H7 (cell line): ENCODE results near the gene ARPC1A. TPM values are rescaled to one million over a fixed set of nuclear protein-coding genes. Genes with fewer than 3 reads are reported as not detected.
"Not testable (repeated sequence)": the region's sequence is repeated elsewhere in the genome, so short reads cannot be mapped to it uniquely, and the experiment has no call there.

ENCODE experiments used
- DNase-seq: peaks from one replicate; pipeline ENCODE4 v3.0.0; 2012
- H3K27me3 ChIP-seq: 2 replicates; pipeline ENCODE4 v1.6.0; 2011; ENCODE audit warnings: mild to moderate bottlenecking, low read length; ENCODE audit not compliant: control insufficient read depth, insufficient read depth
- H3K36me3 ChIP-seq: replicated peaks from 2 replicates; pipeline ENCODE4 v1.5.1; 2011; ENCODE audit warnings: low read length; ENCODE audit not compliant: control insufficient read depth, insufficient read depth
- H3K4me3 ChIP-seq: 2 replicates; pipeline ENCODE4 v1.5.1; 2011; ENCODE audit warnings: low read depth, mild to moderate bottlenecking, control low read depth, low read length, moderate library complexity; ENCODE audit not compliant: insufficient read depth
- total RNA-seq: library from RNA; depleted of rRNA; stranded (reverse); fragments of >200 nt; shearing (Covaris generic); gene quantifications from 2 replicates; pipeline ENCODE4 v1.2.3, GENCODE V29; 2014

ARPC1A gene
- total RNA-seq, 1 experiment from 2014 or later: 168 TPM

- no peak overlapping the region for H3K4me3 ChIP-seq
- no peak for DNase-seq
- no peaks in the 10 kb centered on the region for H3K27me3 ChIP-seq
- peaks cover 10% of the 10 kb centered on the region for H3K36me3 ChIP-seq
Observed at GRCh38 chr7:99383791-99384370, 58.2 kb downstream of the ARPC1A start.

GRCh38 chr7:99384523-99384922 lies 58.8 kb downstream of the ARPC1A start:
- H3K27me3 ChIP-seq: no peaks in the 10 kb centered on the region
- H3K4me3 ChIP-seq: no peak overlapping the region
- DNase-seq: peak; percentile 35
- peaks cover 12% of the 10 kb centered on the region for H3K36me3 ChIP-seq

DNA sequence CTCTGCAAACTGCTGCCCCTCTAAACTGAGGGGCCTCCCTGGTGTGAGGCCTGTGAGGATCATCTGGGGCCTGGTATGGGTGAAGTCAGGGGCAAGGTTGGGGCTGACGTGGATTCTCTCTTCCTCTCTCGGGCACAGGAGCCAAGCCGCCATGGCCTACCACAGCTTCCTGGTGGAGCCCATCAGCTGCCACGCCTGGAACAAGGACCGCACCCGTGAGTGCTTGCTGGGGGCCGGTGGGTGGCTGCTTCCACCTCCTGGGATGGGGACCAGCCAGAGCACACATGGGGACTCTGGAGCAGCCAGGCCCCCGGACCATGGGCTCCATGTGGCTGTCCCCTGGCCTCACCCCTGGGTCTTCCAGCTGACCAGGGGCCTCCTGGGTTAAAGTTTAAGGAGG lies 59.9 kb downstream of the ARPC1A start:
- H3K4me3 ChIP-seq: no peak overlapping the region
- peaks cover 18% of the 10 kb centered on the region for H3K36me3 ChIP-seq
- peak; percentile 30 for DNase-seq

DNA sequence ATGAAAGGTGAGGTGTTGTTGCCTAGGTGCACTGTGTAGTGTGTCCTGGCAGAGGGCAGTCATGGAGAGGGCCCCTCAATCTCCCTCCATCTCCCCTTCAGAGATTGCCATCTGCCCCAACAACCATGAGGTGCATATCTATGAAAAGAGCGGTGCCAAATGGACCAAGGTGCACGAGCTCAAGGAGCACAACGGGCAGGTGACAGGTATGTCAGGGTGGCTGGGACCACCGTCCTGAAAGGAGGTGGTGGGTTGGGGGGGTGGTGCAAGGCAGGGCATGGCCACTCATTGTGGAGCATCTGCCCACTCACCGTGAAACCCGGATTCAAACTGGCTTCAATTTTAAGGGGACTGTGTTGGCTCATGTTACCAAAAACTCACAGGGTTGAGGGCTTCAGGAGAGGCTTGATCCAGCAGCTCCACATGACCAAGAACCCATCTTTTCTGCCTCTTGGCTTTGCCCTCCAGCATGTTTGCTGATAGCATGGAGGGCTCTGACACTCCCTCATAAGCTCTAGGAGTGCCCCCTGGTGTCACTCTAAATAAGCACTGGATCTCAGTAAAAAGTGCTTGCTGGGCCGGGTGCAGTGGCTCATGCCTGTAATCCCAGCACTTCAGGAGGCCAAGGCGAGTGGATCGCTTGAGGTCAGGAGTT lies 61.0 kb downstream of the ARPC1A start:
- DNase-seq: peak; percentile 72
- Histone ChIP-seq H3K4me3 (no peak overlapping the region), H3K36me3 (peaks cover 21% of the 10 kb centered on the region), H3K27me3 (no peaks in the 10 kb centered on the region)

More for the DNA sequence above, 59.9 kb downstream of the ARPC1A start:
- no peaks in the 10 kb centered on the region for H3K27me3 ChIP-seq

GRCh38 chr7:99387239-99387635 lies 61.5 kb downstream of the ARPC1A start:
- not testable (repeated sequence) for DNase-seq, H3K4me3 ChIP-seq, H3K27me3 ChIP-seq
- H3K36me3 ChIP-seq: peaks cover 21% of the 10 kb centered on the region

- no peaks in the 10 kb centered on the region for H3K27me3 ChIP-seq
- peaks cover 21% of the 10 kb centered on the region for H3K36me3 ChIP-seq
- no peak overlapping the region for H3K4me3 ChIP-seq
- DNase-seq: no peak
Observed at GRCh38 chr7:99387912-99388311, 62.2 kb downstream of the ARPC1A start.

- Histone ChIP-seq H3K4me3 (no peak overlapping the region), H3K36me3 (peaks cover 21% of the 10 kb centered on the region), H3K27me3 (no peaks in the 10 kb centered on the region)
- DNase-seq: peak; percentile 28
Observed at GRCh38 chr7:99389772-99390171, 64.1 kb downstream of the ARPC1A start.

DNA sequence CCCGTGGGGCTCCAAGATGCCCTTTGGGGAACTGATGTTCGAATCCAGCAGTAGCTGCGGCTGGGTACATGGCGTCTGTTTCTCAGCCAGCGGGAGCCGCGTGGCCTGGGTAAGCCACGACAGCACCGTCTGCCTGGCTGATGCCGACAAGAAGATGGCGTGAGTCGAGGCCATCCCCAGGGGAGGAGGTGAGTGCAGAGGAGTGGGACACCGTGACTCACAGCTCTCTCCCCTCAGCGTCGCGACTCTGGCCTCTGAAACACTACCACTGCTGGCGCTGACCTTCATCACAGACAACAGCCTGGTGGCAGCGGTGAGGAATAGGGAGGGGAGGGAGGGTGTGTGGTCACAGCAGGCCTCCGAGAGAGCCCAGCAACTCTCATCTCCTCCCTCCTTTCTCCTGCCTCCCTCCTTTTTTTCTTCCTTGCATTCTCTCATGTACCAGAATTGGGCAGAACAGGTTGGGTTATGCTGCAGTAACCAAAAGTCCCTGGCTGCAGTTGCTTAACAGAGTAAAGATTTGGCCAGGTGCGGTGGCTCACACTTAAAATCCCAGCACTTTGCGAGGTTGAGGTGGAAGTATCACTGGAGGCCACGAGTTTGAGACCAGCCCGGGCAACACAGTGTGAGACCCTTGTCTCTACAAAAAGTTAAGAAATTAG lies 65.4 kb downstream of the ARPC1A start:
- Histone ChIP-seq H3K36me3 (peaks cover 23% of the 10 kb centered on the region), H3K4me3 (no peak overlapping the region), H3K27me3 (no peaks in the 10 kb centered on the region)
- peak; percentile 45 for DNase-seq

GRCh38 chr7:99392046-99392445 lies 66.3 kb downstream of the ARPC1A start:
- Histone ChIP-seq H3K27me3 (no peaks in the 10 kb centered on the region), H3K36me3 (peaks cover 22% of the 10 kb centered on the region), H3K4me3 (peak overlapping the region; percentile 62)
- DNase-seq: no peak

DNA sequence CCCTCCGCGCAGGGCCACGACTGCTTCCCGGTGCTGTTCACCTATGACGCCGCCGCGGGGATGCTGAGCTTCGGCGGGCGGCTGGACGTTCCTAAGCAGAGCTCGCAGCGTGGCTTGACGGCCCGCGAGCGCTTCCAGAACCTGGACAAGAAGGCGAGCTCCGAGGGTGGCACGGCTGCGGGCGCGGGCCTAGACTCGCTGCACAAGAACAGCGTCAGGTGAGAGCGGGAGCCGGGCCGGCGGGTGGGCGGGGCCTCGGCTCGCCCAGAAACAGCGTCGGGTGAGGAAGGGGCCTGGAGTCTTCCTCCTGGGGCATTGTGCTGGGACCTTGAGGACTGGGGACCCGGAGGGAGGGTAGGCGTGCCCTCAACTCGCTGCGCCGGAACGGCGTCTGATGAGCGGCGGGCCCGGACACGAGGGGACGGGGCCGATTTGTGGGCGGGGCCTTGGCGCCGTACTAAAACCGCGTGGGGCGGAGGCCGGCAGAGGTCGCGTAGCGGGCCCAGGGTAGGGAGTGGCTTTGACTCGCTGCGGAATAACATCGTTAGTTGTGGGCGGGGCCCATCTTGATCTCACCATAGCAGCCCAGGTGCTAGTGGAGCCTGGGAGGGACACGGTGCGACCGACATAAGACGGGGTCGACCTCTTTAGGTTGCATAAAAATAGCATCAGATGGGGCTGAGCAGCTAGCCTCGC lies 67.1 kb downstream of the ARPC1A start:
- Histone ChIP-seq H3K36me3 (peaks cover 28% of the 10 kb centered on the region), H3K4me3 (peak overlapping the region; percentile 62), H3K27me3 (no peaks in the 10 kb centered on the region)
- DNase-seq: peak; percentile 98

DNA sequence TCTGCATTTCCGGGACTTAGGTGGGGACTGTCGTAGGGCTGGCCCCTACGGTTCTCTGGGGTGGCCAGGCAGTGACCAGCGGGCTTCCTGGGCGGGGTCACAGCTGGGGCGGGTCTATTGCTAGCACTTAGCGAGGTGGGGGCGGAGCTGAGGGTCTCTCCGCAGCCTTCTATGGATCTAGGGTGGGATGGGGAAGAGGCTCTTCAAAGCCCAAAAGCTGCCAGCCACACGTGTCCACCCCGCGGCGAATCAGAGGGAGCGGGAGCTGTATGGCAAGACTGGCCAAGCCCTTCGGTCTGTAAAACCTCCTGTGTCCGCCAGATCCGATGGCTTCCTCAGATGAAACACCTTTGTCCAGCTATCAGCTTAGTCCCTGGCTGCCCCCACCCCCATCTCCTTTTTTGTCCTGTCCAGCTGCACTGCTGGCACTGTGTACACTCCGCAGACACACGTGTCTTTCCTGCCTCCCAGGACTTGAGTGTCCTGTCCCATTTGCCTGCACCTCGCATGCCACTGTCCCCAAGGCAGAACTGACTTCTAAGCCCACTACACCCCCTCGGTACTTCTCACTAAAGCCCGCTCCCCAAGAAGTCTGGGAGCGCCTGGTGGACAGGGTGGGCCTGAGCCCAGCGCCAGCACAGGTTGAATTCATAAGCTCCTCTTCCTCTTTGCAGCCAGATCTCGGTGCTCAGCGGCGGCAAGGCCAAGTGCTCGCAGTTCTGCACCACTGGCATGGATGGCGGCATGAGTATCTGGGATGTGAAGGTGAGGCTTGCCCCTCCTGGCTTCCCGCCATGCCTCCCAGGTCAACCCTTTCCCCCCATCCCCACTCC lies 67.9 kb downstream of the ARPC1A start:
- Histone ChIP-seq H3K36me3 (peaks cover 29% of the 10 kb centered on the region), H3K27me3 (no peaks in the 10 kb centered on the region), H3K4me3 (peak overlapping the region; percentile 62)
- peak; percentile 96 for DNase-seq

GRCh38 chr7:99394188-99394502 lies 68.4 kb downstream of the ARPC1A start:
- DNase-seq: peak; percentile 27
- Histone ChIP-seq H3K36me3 (peaks cover 31% of the 10 kb centered on the region), H3K4me3 (no peak overlapping the region), H3K27me3 (no peaks in the 10 kb centered on the region)

DNA sequence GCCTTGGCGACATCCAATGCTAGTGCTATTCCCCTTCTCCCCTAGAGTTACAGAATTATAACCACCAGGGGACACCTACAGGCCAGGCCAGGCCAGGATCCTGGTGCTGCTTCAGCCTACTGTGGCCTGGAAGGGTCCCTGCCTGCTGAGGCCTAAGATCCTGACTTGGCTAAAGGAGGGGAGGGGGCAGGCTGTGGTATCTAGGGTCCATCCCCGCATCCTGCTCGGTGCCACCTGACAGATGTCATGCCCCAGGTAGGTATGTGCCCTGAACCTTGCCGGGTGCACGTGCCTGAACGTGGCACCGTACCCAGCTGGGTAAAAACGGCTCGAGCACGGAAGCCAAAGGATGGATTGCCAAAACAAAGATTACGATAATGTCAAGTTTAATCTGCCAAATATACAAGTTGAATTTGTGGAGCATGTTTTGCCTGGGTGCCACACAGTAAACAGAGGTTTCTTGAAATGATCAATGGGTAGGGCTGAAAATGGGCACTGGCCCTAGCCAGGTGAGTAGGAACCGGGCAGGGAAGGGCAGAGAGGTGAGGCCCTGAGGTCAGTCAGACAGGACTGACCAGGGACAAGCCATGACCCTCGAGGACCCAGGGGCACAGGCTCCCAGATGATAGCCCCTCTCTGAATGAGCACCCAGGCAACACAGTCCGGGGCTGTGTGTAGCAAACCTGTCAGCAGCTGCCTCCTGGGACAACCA lies 70.1 kb downstream of the ARPC1A start:
- Histone ChIP-seq H3K36me3 (peaks cover 40% of the 10 kb centered on the region), H3K4me3 (no peak overlapping the region), H3K27me3 (no peaks in the 10 kb centered on the region)
- DNase-seq: peak; percentile 64
